Spinal cord (tissue), 10 donors: ENCODE results near the gene BMPR2. TPM values are rescaled to one million over a fixed set of nuclear protein-coding genes. Genes with fewer than 3 reads are reported as not detected.
"Not testable (repeated sequence)": the region's sequence is repeated elsewhere in the genome, so short reads cannot be mapped to it uniquely, and the experiment has no call there.

ENCODE experiments used
- DNase-seq, 6 donors: peaks; one replicate each; pipeline versions ENCODE4 v3.0.0 to v3.0.0-alpha.2; 2013 to 2015; ENCODE audit warnings: low spot score in 6 of 6, low read depth in 4 of 6
- H3K27ac ChIP-seq: one replicate; pipeline ENCODE4 v1.5.1; 2013; ENCODE audit warnings: low read depth, low read length, control low read depth
- H3K27me3 ChIP-seq: one replicate; pipeline ENCODE4 v1.6.1; 2013; ENCODE audit warnings: low read length; ENCODE audit not compliant: control insufficient read depth, insufficient read depth
- H3K36me3 ChIP-seq: one replicate; pipeline ENCODE4 v1.6.1; 2013; ENCODE audit warnings: low read length; ENCODE audit not compliant: control insufficient read depth, insufficient read depth
- H3K4me1 ChIP-seq: one replicate; pipeline ENCODE4 v1.6.1; 2013; ENCODE audit warnings: low read length; ENCODE audit not compliant: control insufficient read depth, insufficient read depth
- H3K4me3 ChIP-seq: one replicate; pipeline ENCODE4 v1.5.1; 2013; ENCODE audit warnings: low read depth, low read length, control low read depth
- H3K9me3 ChIP-seq: one replicate; pipeline ENCODE4 v1.6.1; 2013; ENCODE audit warnings: low read length; ENCODE audit not compliant: control insufficient read depth, insufficient read depth
- WGBS: methylation state at CpG from one replicate; pipeline ENCODE4 v1.1.5; 2013; ENCODE audit warnings: missing lambda C conversion rate; ENCODE audit not compliant: insufficient coverage; 5-methylcytosine and 5-hydroxymethylcytosine counted together
- polyA plus RNA-seq, 2 donors: library from polyadenylated mRNA; unstranded; fragments of 120-200 nt; gene quantifications; one replicate each; pipeline ENCODE4 v1.2.1, GENCODE V29; 2013; ENCODE audit not compliant: insufficient read length in 2 of 2
- total RNA-seq, 2 donors: library from RNA; depleted of rRNA in 1 of 2; stranded (reverse); fragments of 120-200 nt in 1 of 2; fragments of >200 nt in 1 of 2; gene quantifications; one replicate each; pipeline versions ENCODE4 v1.2.3 to v1.2.4, GENCODE V29; 2013 to 2014
- donor health status: healthy.

Gene BMPR2
- total and polyA plus RNA-seq, 4 donors: 44.5 to 105 (median 54.5) TPM

DNA sequence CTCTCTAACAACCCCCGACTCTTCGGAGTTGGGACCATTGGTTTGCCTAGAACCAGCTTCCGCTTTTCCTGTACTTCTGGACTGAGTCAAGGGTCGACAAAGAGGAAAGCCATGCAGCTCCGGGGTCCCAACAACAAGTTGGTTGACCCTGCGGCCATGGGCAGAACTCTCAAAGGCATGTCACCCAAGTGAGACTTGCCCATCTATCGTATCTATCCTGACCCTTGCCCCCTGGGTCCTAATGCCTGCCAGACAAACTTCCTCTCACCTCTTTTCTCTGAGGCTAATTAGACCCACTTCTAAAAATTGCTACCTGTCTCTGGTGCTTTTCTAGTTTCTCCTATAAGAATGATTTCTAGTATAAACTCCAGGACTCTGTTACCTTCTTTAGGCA, 121.3 kb downstream of the BMPR2 start:
- not testable (repeated sequence) for H3K27ac ChIP-seq, H3K27me3 ChIP-seq, H3K4me3 ChIP-seq, DNase-seq, H3K4me1 ChIP-seq, H3K9me3 ChIP-seq
- 98% methylated on average over 7 of the region's 7 CpGs for WGBS
- H3K36me3 ChIP-seq: peaks cover 10% of the 10 kb centered on the region

DNA sequence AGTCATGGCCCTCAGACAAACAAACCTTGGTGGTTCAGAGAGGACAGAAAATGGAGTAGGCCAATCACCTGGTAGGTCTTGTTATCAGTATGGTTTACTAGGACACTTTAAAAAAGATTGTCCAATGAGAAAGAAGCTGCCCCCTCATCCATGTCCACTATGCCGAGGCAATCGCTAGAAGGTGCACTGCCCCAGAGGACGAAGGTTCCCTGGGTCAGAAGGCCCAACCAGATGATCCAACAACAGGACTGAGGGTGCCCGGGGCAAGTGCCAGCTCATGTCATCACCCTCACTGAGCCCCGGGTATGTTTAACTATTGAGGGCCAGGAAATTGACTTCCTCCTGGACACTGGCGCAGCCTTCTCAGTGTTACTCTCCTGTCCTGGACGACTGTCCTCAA, 123.7 kb downstream of the BMPR2 start:
- not testable (repeated sequence) for DNase-seq

DNA sequence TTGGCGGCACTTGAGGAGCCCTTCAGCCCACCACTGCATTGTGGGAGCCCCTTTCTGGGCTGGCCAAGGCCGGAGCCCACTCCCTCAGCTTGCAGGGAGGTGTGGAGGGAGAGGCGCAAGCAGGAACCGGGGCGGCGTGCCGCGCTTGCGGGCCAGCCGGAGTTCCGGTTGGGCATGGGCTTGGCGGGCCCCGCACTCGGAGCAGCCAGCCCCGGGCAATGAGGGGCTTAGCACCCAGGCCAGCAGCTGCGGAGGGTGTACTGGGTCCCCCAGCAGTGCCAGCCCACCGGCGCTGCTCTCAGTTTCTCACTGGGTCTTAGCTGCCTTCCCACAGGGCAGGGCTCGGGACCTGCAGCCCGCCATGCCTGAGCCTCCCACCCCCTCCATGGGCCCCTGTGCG, 127.1 kb downstream of the BMPR2 start:
- H3K27me3 ChIP-seq, H3K36me3 ChIP-seq, H3K4me3 ChIP-seq, DNase-seq, H3K4me1 ChIP-seq, H3K27ac ChIP-seq, H3K9me3 ChIP-seq: not testable (repeated sequence)
- 92% methylated on average over 14 of the region's 21 CpGs for WGBS

More for the DNA sequence above, 123.7 kb downstream of the BMPR2 start:
- H3K4me3 ChIP-seq, H3K27me3 ChIP-seq, H3K4me1 ChIP-seq, H3K27ac ChIP-seq, H3K9me3 ChIP-seq: not testable (repeated sequence)
- peaks cover 18% of the 10 kb centered on the region for H3K36me3 ChIP-seq
- WGBS: 100% methylated on average over 2 of the region's 7 CpGs

DNA sequence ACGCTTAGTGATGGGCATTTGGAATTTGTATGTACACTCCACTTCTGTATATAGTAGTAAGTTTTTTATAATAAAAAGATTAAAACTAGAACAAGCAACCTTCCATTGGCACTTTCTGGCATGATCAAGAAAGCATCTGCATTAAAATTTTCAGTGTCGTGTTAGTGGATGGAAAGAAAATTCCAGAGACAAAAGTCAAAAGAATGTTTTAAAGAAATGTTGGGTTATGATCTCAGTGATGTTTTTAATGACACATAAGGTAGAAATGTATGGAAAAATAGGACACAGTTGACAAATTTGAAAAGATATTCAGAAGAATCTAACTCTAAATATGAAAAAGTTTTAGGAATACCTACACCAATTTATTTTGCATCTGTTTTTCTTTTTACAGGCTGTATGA, 132.6 kb downstream of the BMPR2 start:
- no peak overlapping the region for H3K4me3 ChIP-seq
- peaks cover 5% of the 10 kb centered on the region for H3K36me3 ChIP-seq
- DNase-seq: no peak
- H3K9me3 ChIP-seq: no peaks in the 10 kb centered on the region
- H3K27ac ChIP-seq: no peak overlapping the region
- H3K4me1 ChIP-seq: no peaks in the 10 kb centered on the region
- no CpG with 5 or more reads among the region's 2 CpGs for WGBS
- H3K27me3 ChIP-seq: no peaks in the 10 kb centered on the region

DNA sequence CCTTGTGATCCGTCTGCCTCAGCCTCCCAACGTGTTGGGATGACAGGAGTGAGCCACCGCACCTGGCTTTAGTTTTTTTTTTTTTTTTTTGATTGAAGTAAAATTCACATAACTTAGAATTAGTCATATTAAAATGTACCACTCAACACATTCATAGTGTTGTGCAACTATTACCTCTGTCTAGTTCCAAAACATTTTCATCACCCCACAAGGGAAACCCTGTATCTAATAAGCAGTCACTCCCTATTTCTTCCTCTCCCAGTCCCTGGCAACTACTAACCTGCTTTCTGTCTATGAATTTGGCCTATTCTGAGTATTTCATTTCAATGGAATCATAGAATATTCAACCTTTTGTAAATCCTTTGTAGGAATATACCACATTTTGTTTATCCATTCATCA, 134.8 kb downstream of the BMPR2 start:
- Histone ChIP-seq H3K9me3 (no peaks in the 10 kb centered on the region), H3K27me3 (no peaks in the 10 kb centered on the region), H3K4me1 (no peaks in the 10 kb centered on the region), H3K27ac (no peak overlapping the region), H3K4me3 (no peak overlapping the region), H3K36me3 (peaks cover 16% of the 10 kb centered on the region)
- DNase-seq: no peak
- no CpG with 5 or more reads among the region's 3 CpGs for WGBS

DNA sequence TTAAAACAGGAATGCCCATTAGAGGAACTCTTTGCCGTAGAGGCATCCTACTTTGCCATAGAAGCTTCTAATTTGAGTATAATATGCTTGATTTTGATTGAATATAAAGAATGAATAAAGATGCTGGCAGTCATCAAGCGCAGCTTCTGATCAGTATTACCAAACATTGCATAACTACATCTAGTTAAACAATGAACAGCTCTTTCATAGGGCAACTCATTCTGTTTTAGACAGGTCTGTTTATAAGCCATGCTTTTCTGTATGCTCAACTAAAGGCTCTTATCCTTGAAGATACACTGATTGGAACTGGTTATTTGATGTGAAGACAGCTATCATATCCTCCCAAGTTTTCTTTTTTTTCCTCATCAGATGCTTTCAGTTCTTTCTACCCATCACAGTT, 136.0 kb downstream of the BMPR2 start:
- H3K4me1 ChIP-seq: no peaks in the 10 kb centered on the region
- DNase-seq: no peak
- peaks cover 16% of the 10 kb centered on the region for H3K36me3 ChIP-seq
- WGBS: no CpG with 5 or more reads among the region's 2 CpGs
- H3K9me3 ChIP-seq: no peaks in the 10 kb centered on the region
- H3K27me3 ChIP-seq: no peaks in the 10 kb centered on the region
- no peak overlapping the region for H3K4me3 ChIP-seq
- no peak overlapping the region for H3K27ac ChIP-seq

DNA sequence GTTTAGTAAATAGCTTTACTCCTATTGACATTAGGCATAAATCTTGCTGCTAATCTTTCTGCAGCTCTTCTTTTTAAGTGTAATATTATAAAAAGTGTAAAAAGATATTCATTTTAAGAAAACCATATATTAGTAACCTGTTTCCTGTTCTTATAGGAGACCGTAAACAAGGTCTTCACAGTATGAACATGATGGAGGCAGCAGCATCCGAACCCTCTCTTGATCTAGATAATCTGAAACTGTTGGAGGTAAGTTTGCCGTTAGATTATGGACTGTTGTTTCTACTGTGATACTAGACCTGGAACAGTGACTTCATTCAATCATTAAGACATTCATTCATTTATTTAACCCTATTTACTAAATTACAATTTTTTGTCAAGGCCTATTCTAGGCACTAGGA, 138.6 kb downstream of the BMPR2 start:
- Histone ChIP-seq H3K4me3 (no peak overlapping the region), H3K9me3 (no peaks in the 10 kb centered on the region), H3K4me1 (no peaks in the 10 kb centered on the region), H3K27ac (no peak overlapping the region), H3K27me3 (no peaks in the 10 kb centered on the region), H3K36me3 (peaks cover 26% of the 10 kb centered on the region)
- DNase-seq: no peak
- WGBS: no CpG with 5 or more reads among the region's 3 CpGs

DNA sequence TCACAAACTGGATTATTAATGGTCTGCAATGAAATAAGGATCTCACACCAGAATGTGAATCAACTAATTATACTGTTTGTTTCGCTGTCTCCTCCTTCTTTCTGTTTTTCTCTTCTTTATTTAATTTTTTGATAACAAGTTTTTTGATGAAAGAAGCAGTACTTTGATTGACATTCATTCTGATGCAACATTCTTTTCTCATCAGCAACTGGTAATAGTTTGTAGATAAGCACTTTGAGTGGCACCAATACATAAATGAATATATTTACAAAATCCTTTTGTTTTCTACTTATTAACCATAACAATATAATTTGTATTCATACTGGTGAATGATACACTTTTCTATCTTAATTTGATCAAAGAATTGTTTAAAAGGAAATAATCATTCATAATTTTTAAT, 143.3 kb downstream of the BMPR2 start:
- no CpG with 5 or more reads among the region's 1 CpG for WGBS
- Histone ChIP-seq H3K27me3 (no peaks in the 10 kb centered on the region), H3K27ac (no peak overlapping the region), H3K36me3 (peaks cover 47% of the 10 kb centered on the region), H3K4me1 (no peaks in the 10 kb centered on the region), H3K9me3 (no peaks in the 10 kb centered on the region), H3K4me3 (no peak overlapping the region)
- DNase-seq: no peak

DNA sequence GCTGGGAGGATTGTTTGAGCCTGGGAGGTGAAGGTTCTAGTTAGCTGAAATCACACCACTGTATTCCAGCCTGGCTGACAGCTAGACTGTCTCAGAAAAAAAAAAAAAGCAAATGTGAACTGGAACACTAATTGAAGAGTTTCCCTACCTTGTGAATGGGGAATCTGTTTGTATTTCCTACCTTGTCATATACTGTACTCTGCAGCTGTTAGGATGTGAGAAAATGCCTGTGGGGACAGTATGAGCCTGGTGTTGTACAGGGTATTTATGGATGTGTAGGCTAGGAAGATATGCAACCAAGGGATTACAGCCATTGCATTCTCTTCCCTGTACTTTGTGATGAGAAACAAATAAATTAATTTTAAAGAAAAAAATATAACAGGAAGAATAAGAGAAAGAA, 145.3 kb downstream of the BMPR2 start:
- no peak overlapping the region for H3K4me3 ChIP-seq
- peaks cover 48% of the 10 kb centered on the region for H3K36me3 ChIP-seq
- no peak for DNase-seq
- H3K9me3 ChIP-seq: no peaks in the 10 kb centered on the region
- H3K27me3 ChIP-seq: no peaks in the 10 kb centered on the region
- no peak overlapping the region for H3K27ac ChIP-seq
- H3K4me1 ChIP-seq: no peaks in the 10 kb centered on the region

DNA sequence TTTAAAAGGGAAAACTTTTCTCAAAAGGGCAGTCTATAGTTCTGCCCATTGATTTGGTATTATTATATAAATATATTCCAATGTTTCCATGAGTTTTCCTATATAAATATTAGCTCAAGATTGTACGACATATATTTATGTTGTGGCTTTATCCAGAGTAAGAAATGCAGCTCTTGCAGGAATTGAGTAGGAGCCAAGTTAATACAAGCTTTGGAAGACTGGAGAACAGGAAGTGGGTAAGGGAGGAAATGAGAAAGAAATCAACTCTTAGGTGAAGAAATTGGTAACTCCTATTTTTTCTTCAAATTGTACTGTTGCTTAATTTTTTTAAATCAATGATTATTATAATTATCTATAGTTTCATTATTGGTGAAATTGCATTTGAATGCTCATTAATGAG, 153.3 kb downstream of the BMPR2 start:
- H3K36me3 ChIP-seq: peaks cover 33% of the 10 kb centered on the region
- H3K4me3 ChIP-seq: no peak overlapping the region
- WGBS: no CpG with 5 or more reads among the region's 1 CpG
- H3K27ac ChIP-seq: no peak overlapping the region
- DNase-seq: no peak
- no peaks in the 10 kb centered on the region for H3K4me1 ChIP-seq
- H3K27me3 ChIP-seq: no peaks in the 10 kb centered on the region
- H3K9me3 ChIP-seq: no peaks in the 10 kb centered on the region
